SK-N-SH treated with all-trans-retinoic acid at 6 μM for 48 hours (cell line): ENCODE data around the gene TSKU.

Experiments
- ATAC-seq: fragments of 200-7000 bp; cut with Tn5 transposase; 3 replicates; pipeline ENCODE4 v1.9.1; 2020; ENCODE audit warnings: mild to moderate bottlenecking, moderate library complexity
- ARNTL ChIP-seq: fragments of 450-650 bp; formaldehyde crosslinking; IDR thresholded peaks from 2 replicates; pipeline ENCODE4 v1.5.0; 2020; ENCODE audit warnings: low read depth, mild to moderate bottlenecking, moderate library complexity, borderline replicate concordance
- BACH2 ChIP-seq: fragments of 250-450 bp; sonication (Bioruptor Pico); IDR thresholded peaks from 2 replicates; pipeline ENCODE4 v1.9.0; 2021; ENCODE audit warnings: mild to moderate bottlenecking, borderline replicate concordance
- CREB5 ChIP-seq: fragments of 250-450 bp; sonication (Bioruptor Pico); IDR thresholded peaks from 2 replicates; pipeline ENCODE4 v1.5.1; 2020; ENCODE audit warnings: low read depth, mild to moderate bottlenecking, moderate library complexity
- CSDC2 ChIP-seq: fragments of 250-450 bp; sonication (Bioruptor Pico); IDR thresholded peaks from 2 replicates; pipeline ENCODE4 v1.5.0; 2020; ENCODE audit warnings: mild to moderate bottlenecking, moderate library complexity
- CSRNP3 ChIP-seq: fragments of 250-450 bp; sonication (Bioruptor Pico); IDR thresholded peaks from 2 replicates; pipeline ENCODE4 v1.5.1; 2021; ENCODE audit warnings: mild to moderate bottlenecking, moderate library complexity
- ESRRG ChIP-seq: fragments of 250-450 bp; sonication (Bioruptor Pico); IDR thresholded peaks from 2 replicates; pipeline ENCODE4 v1.6.1; 2021; ENCODE audit warnings: mild to moderate bottlenecking
- GLIS3 ChIP-seq: fragments of 250-450 bp; sonication (Bioruptor Pico); IDR thresholded peaks from 2 replicates; pipeline ENCODE4 v1.5.0; 2020; ENCODE audit warnings: mild to moderate bottlenecking, moderate library complexity
- OSR1 ChIP-seq: fragments of 250-450 bp; sonication (Bioruptor Pico); IDR thresholded peaks from 2 replicates; pipeline ENCODE4 v1.8.0; 2022; ENCODE audit warnings: moderate library complexity, mild to moderate bottlenecking, inconsistent platforms
- PATZ1 ChIP-seq: fragments of 250-450 bp; sonication (Bioruptor Pico); IDR thresholded peaks from 2 replicates; pipeline ENCODE4 v1.8.0; 2020; ENCODE audit warnings: mild to moderate bottlenecking, moderate library complexity, borderline replicate concordance
- PPARA ChIP-seq: fragments of 250-450 bp; sonication (Bioruptor Pico); IDR thresholded peaks from 2 replicates; pipeline ENCODE4 v1.5.0; 2020; ENCODE audit warnings: mild to moderate bottlenecking, borderline replicate concordance
- RARB ChIP-seq: fragments of 250-450 bp; sonication (Bioruptor Pico); IDR thresholded peaks from 2 replicates; pipeline ENCODE4 v1.8.0; 2021; ENCODE audit warnings: mild to moderate bottlenecking, moderate library complexity
- SNAI2 ChIP-seq: fragments of 250-450 bp; sonication (Bioruptor Pico); IDR thresholded peaks from 2 replicates; pipeline ENCODE4 v1.5.0; 2020; ENCODE audit warnings: mild to moderate bottlenecking, moderate library complexity
- TOX ChIP-seq: fragments of 250-450 bp; sonication (Bioruptor Pico); IDR thresholded peaks from 2 replicates; pipeline ENCODE4 v1.8.0; 2021; ENCODE audit warnings: mild to moderate bottlenecking, moderate library complexity, borderline replicate concordance
- TSHZ2 ChIP-seq: fragments of 250-450 bp; sonication (Bioruptor Pico); IDR thresholded peaks from 2 replicates; pipeline ENCODE4 v1.5.0; 2020; ENCODE audit warnings: mild to moderate bottlenecking, moderate library complexity
- ZC3H10 ChIP-seq: fragments of 250-450 bp; sonication (Bioruptor Pico); IDR thresholded peaks from 2 replicates; pipeline ENCODE4 v1.5.1; 2021; ENCODE audit warnings: mild to moderate bottlenecking, moderate library complexity
- ZFP3 ChIP-seq: fragments of 250-450 bp; sonication (Bioruptor Pico); IDR thresholded peaks from 2 replicates; pipeline ENCODE4 v1.5.0; 2020; ENCODE audit warnings: mild to moderate bottlenecking, moderate library complexity
- ZFP30 ChIP-seq: fragments of 450-650 bp; formaldehyde crosslinking; IDR thresholded peaks from 2 replicates; pipeline ENCODE4 v1.5.0; 2022; ENCODE audit warnings: mild to moderate bottlenecking, moderate library complexity
- ZNF8 ChIP-seq: fragments of 450-650 bp; formaldehyde crosslinking; IDR thresholded peaks from 2 replicates; pipeline ENCODE4 v1.5.0; 2020; ENCODE audit warnings: mild to moderate bottlenecking, moderate library complexity

Gene TSKU

GRCh38 chr11:76823481-76824028 is 40.4 kb downstream of the TSKU start:
- no peak for ATAC-seq

GRCh38 chr11:76824083-76824939 is 41.2 kb downstream of the TSKU start:
- TF ChIP-seq BACH2 (CRISPR knock-in tag): no peak
- TF ChIP-seq ZFP30 (CRISPR knock-in tag): no peak
- no peak for TF ChIP-seq ZFP3 (CRISPR knock-in tag)
- no peak for TF ChIP-seq PATZ1 (CRISPR knock-in tag)
- TF ChIP-seq ZC3H10: no peak
- no peak for TF ChIP-seq CREB5 (CRISPR knock-in tag)
- TF ChIP-seq RARB: no peak
- no peak for TF ChIP-seq ZNF8 (CRISPR knock-in tag)
- TF ChIP-seq ESRRG: no peak
- ATAC-seq: no peak

More at GRCh38 chr11:76823481-76824028, 40.4 kb downstream of the TSKU start:
- TF ChIP-seq OSR1: no peak
- no peak for TF ChIP-seq ZFP3 (CRISPR knock-in tag)
- no peak for TF ChIP-seq SNAI2
- TF ChIP-seq ESRRG: no peak
- no peak for TF ChIP-seq PATZ1 (CRISPR knock-in tag)
- TF ChIP-seq, all 23 proteins: peak for 0

GRCh38 chr11:76824980-76825725 is 42.0 kb downstream of the TSKU start:
- ATAC-seq: no peak
- no peak for TF ChIP-seq CSDC2 (CRISPR knock-in tag)
- TF ChIP-seq ZNF8 (CRISPR knock-in tag): no peak
- TF ChIP-seq TSHZ2: no peak
- TF ChIP-seq BACH2 (CRISPR knock-in tag): no peak
- no peak for TF ChIP-seq CSRNP3 (CRISPR knock-in tag)
- TF ChIP-seq TOX (CRISPR knock-in tag): no peak
- no peak for TF ChIP-seq ZC3H10
- no peak for TF ChIP-seq SNAI2
- TF ChIP-seq PPARA: no peak
- TF ChIP-seq RARB: no peak
- TF ChIP-seq PATZ1 (CRISPR knock-in tag): no peak
- no peak for TF ChIP-seq GLIS3 (CRISPR knock-in tag)
- no peak for TF ChIP-seq ARNTL (CRISPR knock-in tag)
